Kidney (tissue), 14 donors: ENCODE measurements around the gene MBIP. TPM values are rescaled to one million over a fixed set of nuclear protein-coding genes. Genes with fewer than 3 reads are reported as not detected.

Experiments used
- DNase-seq, 5 donors: peaks; one replicate each; pipeline ENCODE4 v3.0.0-alpha.2; 2013 to 2020
- FAIRE-seq: peaks from 2 replicates; lab custom pipeline; 2012; peaks lifted over from hg19 to GRCh38; lab: Jason Lieb, UNC
- H3K27ac ChIP-seq, 2 donors: one replicate each; pipeline ENCODE4 v1.7.0; 2013; ENCODE audit warnings: low read depth in 2 of 2, low read length in 2 of 2, inconsistent platforms in 1 of 2
- H3K27me3 ChIP-seq: one replicate; pipeline ENCODE4 v1.7.1; 2013; ENCODE audit warnings: low read length, inconsistent platforms; ENCODE audit not compliant: control insufficient read depth, insufficient read depth
- H3K36me3 ChIP-seq, 3 donors: one replicate each; pipeline versions ENCODE4 v1.7.0 to v1.7.1; 2013; ENCODE audit warnings: low read length in 3 of 3, control low read depth in 1 of 3, inconsistent platforms in 1 of 3; ENCODE audit not compliant: insufficient read depth in 3 of 3, control insufficient read depth in 2 of 3
- H3K4me1 ChIP-seq, 3 donors: one replicate each; pipeline versions ENCODE4 v1.7.0 to v1.7.1; 2013; ENCODE audit warnings: low read length in 3 of 3, inconsistent platforms in 1 of 3, low read depth in 1 of 3; ENCODE audit not compliant: control insufficient read depth in 2 of 3, insufficient read depth in 2 of 3
- H3K4me3 ChIP-seq, 3 donors: one replicate each; pipeline versions ENCODE4 v1.7.0 to v1.8.1; 2013; ENCODE audit warnings: low read length in 3 of 3, control low read depth in 1 of 3, inconsistent platforms in 1 of 3
- H3K9ac ChIP-seq, 3 donors: one replicate each; pipeline versions ENCODE4 v1.7.0 to v1.7.1; 2013; ENCODE audit warnings: low read length in 3 of 3, control low read depth in 1 of 3, inconsistent platforms in 1 of 3
- H3K9me3 ChIP-seq, 3 donors: one replicate each; pipeline versions ENCODE4 v1.7.0 to v1.7.1; 2013; ENCODE audit warnings: low read length in 3 of 3, control low read depth in 1 of 3, inconsistent platforms in 1 of 3; ENCODE audit not compliant: control insufficient read depth in 2 of 3, insufficient read depth in 1 of 3
- CTCF ChIP-seq: IDR thresholded peaks from 3 replicates; pipeline ENCODE4 v1.5.1; 2012; ENCODE audit warnings: mild to moderate bottlenecking, moderate library complexity, borderline replicate concordance; ENCODE audit not compliant: insufficient read depth; ENCODE audit errors: extremely low read depth
- intact Hi-C: fragments of 100-400 bp; cut with DNase I; formaldehyde crosslinking; loops from one replicate; pipeline ENCODE4 v1.11.1; 2022
- polyA plus RNA-seq: library from polyadenylated mRNA; stranded (reverse); fragments of 350-450 nt; fragmentation: Illumina TruSeq; extraction: RNeasy Lipid Tissue Mini Kit (QIAGEN cat#74804); gene quantifications from one replicate; pipeline ENCODE4 v1.2.3, GENCODE V29; 2014; ENCODE audit warnings: low read depth, low replicate concordance; ENCODE audit not compliant: insufficient read depth
- total RNA-seq: library from RNA; stranded (reverse); fragmentation: NEBNext Ultra II Directional; extraction: Animal tissue kit (Norgen Biotek cat#: 25700); gene quantifications from one replicate; pipeline ENCODE4 v1.2.1, GENCODE V29; 2021
- donor health status: control.
- donor health status: control.
- donor health status: control.
- donor health status: control.
- donor health status: control.
- donor health status: DM: yes; HTN: yes; CAD: no.
- donor health status: Normal renal cell carcinoma (clear cell type).

MBIP gene
- total and polyA plus RNA-seq, 2 donors from 2014 or later: 21.4 to 28.8 TPM

GRCh38 chr14:36317650-36318049 is 2.8 kb downstream of the MBIP start:
- intact Hi-C loops: no loop called here
- no peak for TF ChIP-seq CTCF
- FAIRE-seq (peak; percentile 27), DNase-seq (no peak)
- no peak overlapping the region for H3K9ac ChIP-seq
- peaks cover 0 to 6% (median 4%) of the 10 kb centered on the region in 3 donors for H3K36me3 ChIP-seq
- no peak overlapping the region for H3K27ac ChIP-seq
- no peak overlapping the region for H3K4me3 ChIP-seq
- H3K4me1 ChIP-seq: peaks cover 0 to 9% (median 3%) of the 10 kb centered on the region in 3 donors
- no peaks in the 10 kb centered on the region for H3K27me3 ChIP-seq
- H3K9me3 ChIP-seq: no peaks in the 10 kb centered on the region

GRCh38 chr14:36316131-36316530 is 4.3 kb downstream of the MBIP start:
- no peak for TF ChIP-seq CTCF
- H3K27ac ChIP-seq: no peak overlapping the region
- FAIRE-seq (no peak), DNase-seq (no peak)
- H3K36me3 ChIP-seq: peaks cover 0 to 11% (median 8%) of the 10 kb centered on the region in 3 donors
- peaks cover 0 to 9% (median 3%) of the 10 kb centered on the region in 3 donors for H3K4me1 ChIP-seq
- H3K27me3 ChIP-seq: no peaks in the 10 kb centered on the region
- H3K9me3 ChIP-seq: no peaks in the 10 kb centered on the region
- H3K4me3 ChIP-seq: no peak overlapping the region
- intact Hi-C loops: no loop called here
- no peak overlapping the region for H3K9ac ChIP-seq

- peaks cover 0 to 9% (median 0%) of the 10 kb centered on the region in 3 donors for H3K4me1 ChIP-seq
- H3K27ac ChIP-seq: no peak overlapping the region
- FAIRE-seq (no peak), DNase-seq (no peak)
- H3K4me3 ChIP-seq: no peak overlapping the region
- no peaks in the 10 kb centered on the region for H3K27me3 ChIP-seq
- H3K9ac ChIP-seq: no peak overlapping the region
- TF ChIP-seq CTCF: no peak
- peaks cover 0 to 19% (median 15%) of the 10 kb centered on the region in 3 donors for H3K36me3 ChIP-seq
- intact Hi-C loops: no loop called here
- H3K9me3 ChIP-seq: no peaks in the 10 kb centered on the region
These were observed 5.1 kb downstream of the MBIP start for GRCh38 chr14:36315159-36315853.
